Renal pelvis (tissue), 4 donors: ENCODE results near the gene CACNB4. TPM values are rescaled to one million over a fixed set of nuclear protein-coding genes. Genes with fewer than 3 reads are reported as not detected.

Experiments used
- DNase-seq: peaks from one replicate; pipeline ENCODE4 v3.0.0-alpha.2; 2013
- polyA plus RNA-seq, 3 donors: library from polyadenylated mRNA; unstranded; fragments of 120-200 nt; gene quantifications; one replicate each; pipeline ENCODE4 v1.2.1, GENCODE V29; 2013; ENCODE audit not compliant: insufficient read length in 3 of 3

CACNB4 gene
- polyA plus RNA-seq, 3 donors: 9.5 to 14.4 (median 13.3) TPM

DNA sequence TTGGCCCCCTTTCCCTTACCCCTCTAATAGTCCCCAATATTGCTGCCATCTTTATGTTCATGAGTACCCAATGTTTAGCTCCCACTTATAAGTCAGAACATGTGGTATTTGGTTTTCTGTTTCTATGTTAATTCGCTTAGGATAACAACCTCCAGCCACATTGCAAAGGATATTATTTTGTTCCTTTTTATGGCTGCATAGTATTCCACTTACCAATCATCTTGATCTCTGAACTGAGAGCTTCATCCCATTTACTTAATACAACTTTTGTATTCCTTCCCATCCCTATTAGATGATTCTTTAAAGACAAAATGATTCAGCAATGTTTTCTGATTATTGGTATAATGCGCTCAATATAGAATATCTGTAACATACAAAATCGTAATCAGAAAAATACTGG lies 307.3 kb downstream of the CACNB4 start:
- DNase-seq: no peak

- DNase-seq: no peak
Observed at GRCh38 chr2:151790689-151791088, 308.2 kb downstream of the CACNB4 start.

DNA sequence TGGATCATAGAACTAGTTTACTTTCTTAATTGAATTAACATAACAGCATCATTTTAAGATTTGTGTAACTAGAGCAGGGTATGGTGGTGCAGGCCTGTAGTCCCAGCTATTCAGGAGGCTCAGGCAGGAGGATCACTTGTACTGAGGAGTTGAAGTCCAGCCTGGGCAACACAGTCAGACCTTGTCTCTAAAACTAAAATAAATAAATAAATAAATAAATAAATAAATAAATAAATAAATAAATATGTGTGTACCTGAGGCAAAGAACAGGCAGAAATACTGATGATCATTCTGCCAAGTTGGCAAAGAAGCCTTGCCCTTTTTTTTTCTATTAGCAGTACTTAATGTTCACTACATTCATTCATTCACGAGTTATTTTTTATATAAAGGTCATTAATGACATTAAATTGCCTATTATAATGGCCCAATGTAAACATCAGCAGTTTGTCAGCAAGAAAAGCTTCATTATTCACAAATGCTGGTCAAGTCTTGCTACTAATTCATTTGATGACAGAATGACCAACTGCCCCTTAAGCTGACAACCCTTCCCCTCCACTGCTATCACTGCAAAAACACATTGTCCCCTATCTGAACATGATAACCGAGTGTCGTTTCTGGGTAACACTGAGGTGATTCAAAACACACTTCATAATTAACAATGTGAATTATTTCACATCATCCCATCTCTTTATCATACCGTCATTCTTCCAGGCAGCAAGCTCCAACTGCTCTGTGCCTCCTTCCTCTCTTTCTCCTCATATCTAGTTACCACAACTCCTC lies 309.6 kb downstream of the CACNB4 start:
- no peak for DNase-seq

GRCh38 chr2:151786483-151786882 lies 312.4 kb downstream of the CACNB4 start:
- no peak for DNase-seq

GRCh38 chr2:151786077-151786476 lies 312.8 kb downstream of the CACNB4 start:
- DNase-seq: no peak

DNA sequence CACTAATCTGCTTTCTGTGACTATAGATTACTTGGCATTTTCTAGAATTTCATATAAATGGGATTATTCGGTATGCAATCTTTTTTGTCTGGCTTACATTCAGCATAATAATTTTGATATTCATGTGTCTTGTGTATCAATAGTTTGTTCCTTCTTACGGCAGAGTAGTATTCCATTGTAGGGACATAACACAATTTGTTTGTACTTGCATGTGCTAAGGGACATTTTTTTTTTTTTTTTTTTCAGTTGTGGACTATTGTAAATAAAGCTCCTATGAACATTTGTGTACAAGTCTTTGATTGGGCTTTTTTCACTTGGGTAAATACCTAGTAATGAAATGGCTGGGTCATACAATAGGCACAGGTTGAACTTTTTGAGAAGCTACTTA lies 315.7 kb downstream of the CACNB4 start:
- DNase-seq: no peak

Other genes starting within 250 kb of the CACNB4 start
- gene STAM2, start 76.7 kb upstream of the CACNB4 start, polyA plus RNA-seq: 10 to 100 TPM; 39.0 to 56.6 (median 47.4) TPM
- 100 to 1,000 TPM in 1 of 3 donors, 10 to 100 TPM in 2; 86.0 to 102 (median 99.9) TPM for gene FMNL2, start 236.1 kb upstream of the CACNB4 start, polyA plus RNA-seq